CD14-positive monocyte (primary cell): Measurements from ENCODE around the gene DGKB. TPM values are rescaled to one million over a fixed set of nuclear protein-coding genes. Genes with fewer than 3 reads are reported as not detected.

Experiments
- DNase-seq, 3 donors: peaks; one replicate each; pipeline ENCODE4 v3.0.0-alpha.2; 2011 to 2022
- H2AFZ ChIP-seq: 2 replicates; pipeline ENCODE4 v1.6.0; 2012; ENCODE audit warnings: mild to moderate bottlenecking, low read depth, low read length, inconsistent platforms; ENCODE audit not compliant: insufficient read depth, poor library complexity, severe bottlenecking
- H3K27ac ChIP-seq, 2 donors: 1 replicate in 1 of 2; 2 replicates in 1 of 2; pipeline ENCODE4 v1.5.1; 2012 to 2013; ENCODE audit warnings: low read length in 2 of 2, control low read depth in 1 of 2, inconsistent platforms in 1 of 2, low read depth in 1 of 2, mild to moderate bottlenecking in 1 of 2
- H3K27me3 ChIP-seq, 2 donors: one replicate each; pipeline versions ENCODE4 v1.6.0 to v1.6.1; 2011 to 2013; ENCODE audit warnings: low read length in 2 of 2; ENCODE audit not compliant: control insufficient read depth in 2 of 2, insufficient read depth in 2 of 2
- H3K36me3 ChIP-seq, 2 donors: replicated peaks in 1 of 2; 1 replicate in 1 of 2; 2 replicates in 1 of 2; pipeline versions ENCODE4 v1.5.1 to v1.6.1; 2012 to 2013; ENCODE audit warnings: low read length in 2 of 2, control low read depth in 1 of 2, inconsistent platforms in 1 of 2, mild to moderate bottlenecking in 1 of 2; ENCODE audit not compliant: insufficient read depth in 2 of 2, control insufficient read depth in 1 of 2
- H3K4me1 ChIP-seq, 2 donors: 1 replicate in 1 of 2; 2 replicates in 1 of 2; pipeline versions ENCODE4 v1.5.1 to v1.6.1; 2012 to 2013; ENCODE audit warnings: low read length in 2 of 2, control low read depth in 1 of 2, inconsistent platforms in 1 of 2, mild to moderate bottlenecking in 1 of 2, moderate library complexity in 1 of 2; ENCODE audit not compliant: insufficient read depth in 2 of 2, control insufficient read depth in 1 of 2
- H3K4me2 ChIP-seq: replicated peaks from 2 replicates; pipeline ENCODE3; 2012; ENCODE audit warnings: low read length, moderate library complexity, mild to moderate bottlenecking; ENCODE audit not compliant: poor library complexity, severe bottlenecking; ENCODE audit errors: extremely low read depth
- H3K4me3 ChIP-seq, 3 experiments: fragments of 200-600 bp in 1 of 3; sonication (generic) in 1 of 3; replicated peaks in 1 of 3; 1 replicate in 2 of 3; 2 replicates in 1 of 3; pipeline ENCODE4 v1.5.1; 2011 to 2013; ENCODE audit warnings: low read length in 3 of 3, mild to moderate bottlenecking in 3 of 3, control low read depth in 2 of 3, low read depth in 2 of 3, inconsistent platforms in 1 of 3, moderate library complexity in 1 of 3
- H3K79me2 ChIP-seq: 2 replicates; pipeline ENCODE4 v1.6.0; 2012; ENCODE audit warnings: mild to moderate bottlenecking, control low read depth, inconsistent platforms, low read length, moderate library complexity; ENCODE audit not compliant: insufficient read depth
- H3K9ac ChIP-seq: 2 replicates; pipeline ENCODE4 v1.6.0; 2017; ENCODE audit warnings: low read length, mild to moderate bottlenecking; ENCODE audit not compliant: insufficient read depth, poor library complexity, severe bottlenecking
- H3K9me3 ChIP-seq, 2 donors: replicated peaks in 1 of 2; 1 replicate in 1 of 2; 2 replicates in 1 of 2; pipeline versions ENCODE4 v1.5.1 to v1.6.1; 2012 to 2013; ENCODE audit warnings: low read length in 2 of 2, control low read depth in 1 of 2; ENCODE audit not compliant: control insufficient read depth in 1 of 2, insufficient read depth in 1 of 2
- H4K20me1 ChIP-seq: 2 replicates; pipeline ENCODE4 v1.6.0; 2012; ENCODE audit warnings: mild to moderate bottlenecking, low read length, control low read depth, moderate library complexity; ENCODE audit not compliant: insufficient read depth
- H3K27ac Mint-ChIP-seq, 7 donors: one replicate each; pipeline ENCODE4 v1.8.0; 2020; ENCODE audit warnings: mild to moderate bottlenecking in 7 of 7, mixed read lengths in 7 of 7, moderate library complexity in 6 of 7, inconsistent platforms in 2 of 7
- H3K27me3 Mint-ChIP-seq, 3 donors: one replicate each; pipeline ENCODE4 v1.8.0; 2021 to 2022; ENCODE audit warnings: low read depth in 3 of 3, mild to moderate bottlenecking in 3 of 3, mixed read lengths in 3 of 3, moderate library complexity in 3 of 3, inconsistent platforms in 1 of 3
- H3K36me3 Mint-ChIP-seq, 2 donors: one replicate each; pipeline ENCODE4 v1.8.0; 2020; ENCODE audit warnings: mixed read lengths in 2 of 2, inconsistent platforms in 1 of 2, mild to moderate bottlenecking in 1 of 2
- H3K4me1 Mint-ChIP-seq: one replicate; pipeline ENCODE4 v1.8.0; 2020; ENCODE audit warnings: mild to moderate bottlenecking, mixed read lengths
- H3K4me3 Mint-ChIP-seq, 2 donors: one replicate each; pipeline ENCODE4 v1.8.0; 2020; ENCODE audit warnings: mild to moderate bottlenecking in 2 of 2, mixed read lengths in 2 of 2, moderate library complexity in 1 of 2
- H3K9me3 Mint-ChIP-seq, 7 donors: one replicate each; pipeline ENCODE4 v1.8.0; 2020 to 2022; ENCODE audit warnings: mixed read lengths in 7 of 7, mild to moderate bottlenecking in 6 of 7, moderate library complexity in 6 of 7, inconsistent platforms in 2 of 7
- CTCF ChIP-seq: fragments of 200-600 bp; IDR thresholded peaks from one replicate; pipeline ENCODE4 v1.8.0; 2022; ENCODE audit warnings: antibody characterized with exemption, mild to moderate bottlenecking
- WGBS: methylation state at CpG from one replicate; pipeline ENCODE4 v1.1.5; 2013; ENCODE audit warnings: missing lambda C conversion rate; ENCODE audit not compliant: insufficient coverage; 5-methylcytosine and 5-hydroxymethylcytosine counted together
- intact Hi-C, 2 donors: fragments of 100-400 bp; cut with micrococcal nuclease; formaldehyde crosslinking; loops; one replicate each; pipeline versions ENCODE4 v1.15.0 to v1.15.1; 2023
- polyA plus RNA-seq, 3 donors: library from polyadenylated mRNA; depleted of rRNA in 1 of 3; unstranded in 2 of 3; stranded (reverse) in 1 of 3; fragments of 300-500 nt in 2 of 3; fragments of >200 nt in 1 of 3; fragmentation: Illumina TruSeq in 2 of 3; gene quantifications; 1 replicate in 2 of 3; 2 replicates in 1 of 3; pipeline ENCODE4 v1.2.3, GENCODE V29; 2012 to 2021

DGKB gene
- polyA plus RNA-seq, 3 donors = not detected

DNA sequence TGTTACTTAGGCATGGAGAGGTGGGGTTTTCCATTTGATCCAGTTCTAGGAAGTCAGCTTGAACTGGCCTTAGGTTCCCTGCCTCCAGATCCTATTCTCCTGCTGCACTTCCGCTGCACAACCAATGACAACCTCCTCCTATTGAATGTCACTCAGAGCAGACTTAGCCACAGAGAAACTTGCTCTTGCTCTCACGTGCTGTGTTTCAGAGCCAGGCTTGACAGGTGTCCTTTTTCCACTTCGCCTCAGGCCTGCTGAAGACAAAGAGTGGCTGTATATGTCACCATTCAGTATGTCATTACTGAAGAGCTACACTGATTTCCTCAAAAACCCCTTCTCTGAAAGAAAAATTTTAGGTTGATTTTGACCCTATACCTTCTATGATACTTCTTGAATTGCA lies 797.7 kb downstream of the DGKB start:
- H3K27ac Mint-ChIP-seq = no peak overlapping the region
- Histone ChIP-seq H3K36me3 (no peaks in the 10 kb centered on the region), H3K4me2 (no peak overlapping the region), H3K79me2 (no peaks in the 10 kb centered on the region), H4K20me1 (no peaks in the 10 kb centered on the region), H3K27me3 (no peaks in the 10 kb centered on the region), H3K4me3 (no peak overlapping the region), H3K4me1 (no peaks in the 10 kb centered on the region), H3K9me3 (peaks cover 0 to 17% of the 10 kb centered on the region in 2 donors), H3K9ac (no peak overlapping the region), H2AFZ (no peak overlapping the region), H3K27ac (no peak overlapping the region)
- peaks cover 0 to 10% (median 5%) of the 10 kb centered on the region in 7 donors for H3K9me3 Mint-ChIP-seq
- TF ChIP-seq CTCF = no peak
- peaks cover 0 to 1% (median 0%) of the 10 kb centered on the region in 3 donors for H3K27me3 Mint-ChIP-seq
- no peaks in the 10 kb centered on the region for H3K4me1 Mint-ChIP-seq
- intact Hi-C loops = no loop called here
- H3K36me3 Mint-ChIP-seq = no peaks in the 10 kb centered on the region
- H3K4me3 Mint-ChIP-seq = no peak overlapping the region
- 42% methylated on average over 2 of the region's 3 CpGs for WGBS
- DNase-seq = no peak

GRCh38 chr7:14096159-14096558 lies 806.4 kb downstream of the DGKB start:
- H3K9me3 ChIP-seq = peaks cover 0 to under 1% of the 10 kb centered on the region in 2 donors
- H3K27ac Mint-ChIP-seq = no peak overlapping the region
- no peak overlapping the region for H3K27ac ChIP-seq
- H2AFZ ChIP-seq = no peak overlapping the region
- H3K36me3 ChIP-seq = no peaks in the 10 kb centered on the region
- no peaks in the 10 kb centered on the region for H3K4me1 ChIP-seq
- intact Hi-C loops = no loop called here
- H3K27me3 Mint-ChIP-seq = no peaks in the 10 kb centered on the region
- no CpG with 5 or more reads among the region's 1 CpG for WGBS
- no peaks in the 10 kb centered on the region for H3K36me3 Mint-ChIP-seq
- no peak for TF ChIP-seq CTCF
- H4K20me1 ChIP-seq = no peaks in the 10 kb centered on the region
- no peak overlapping the region for H3K4me3 Mint-ChIP-seq
- no peaks in the 10 kb centered on the region for H3K4me1 Mint-ChIP-seq
- H3K79me2 ChIP-seq = no peaks in the 10 kb centered on the region
- H3K9ac ChIP-seq = no peak overlapping the region
- DNase-seq = no peak
- H3K27me3 ChIP-seq = no peaks in the 10 kb centered on the region
- H3K9me3 Mint-ChIP-seq = peaks cover 0 to 5% (median 2%) of the 10 kb centered on the region in 7 donors
- H3K4me2 ChIP-seq = no peak overlapping the region
- H3K4me3 ChIP-seq = no peak overlapping the region
